IPS-NIHi7 (cell line): ENCODE measurements around the gene CBARP.
"Not testable (repeated sequence)": the region's sequence is repeated elsewhere in the genome, so short reads cannot be mapped to it uniquely, and the experiment has no call there.

Experiments used
- DNase-seq: peaks from one replicate; pipeline ENCODE4 v3.0.0; 2012; ENCODE audit warnings: mixed read lengths; ENCODE audit errors: extremely low spot score

Gene CBARP

GRCh38 chr19:1252821-1253513, 15.2 kb upstream of the CBARP start:
- no peak for DNase-seq

GRCh38 chr19:1252221-1252820, 14.5 kb upstream of the CBARP start:
- no peak for DNase-seq

- no peak for DNase-seq
Measured at GRCh38 chr19:1251330-1252220, 13.8 kb upstream of the CBARP start.

- DNase-seq: peak; percentile 51
Measured at GRCh38 chr19:1250437-1251260, 12.8 kb upstream of the CBARP start.

- DNase-seq: no peak
Measured at GRCh38 chr19:1249990-1250436, 12.2 kb upstream of the CBARP start.

- DNase-seq: peak; percentile 83
Measured at GRCh38 chr19:1249298-1249989, 11.6 kb upstream of the CBARP start.

GRCh38 chr19:1248786-1249297, 11.0 kb upstream of the CBARP start:
- DNase-seq: peak; percentile 43

GRCh38 chr19:1248139-1248785, 10.5 kb upstream of the CBARP start, which contains the start of gene MIDN:
Gene MIDN, plus strand, starts transcription at chr19:1248583. Its CDS starts 1,714 bp downstream, at chr19:1250297.
- DNase-seq: peak; percentile 63

- no peak for DNase-seq
Measured at GRCh38 chr19:1247748-1248138, 9.9 kb upstream of the CBARP start.

- not testable (repeated sequence) for DNase-seq
Measured at GRCh38 chr19:1246265-1247087, 8.7 kb upstream of the CBARP start.

GRCh38 chr19:1245494-1246264, 7.9 kb upstream of the CBARP start:
- DNase-seq: no peak

- no peak for DNase-seq
Measured at GRCh38 chr19:1244693-1245451, 7.1 kb upstream of the CBARP start.

GRCh38 chr19:1243768-1244692, 6.2 kb upstream of the CBARP start:
- DNase-seq: peak; percentile 84

GRCh38 chr19:1241417-1242095, 3.8 kb upstream of the CBARP start, which contains the start of gene ATP5F1D:
Gene ATP5F1D, plus strand, starts transcription at chr19:1241751. Its CDS starts 100 bp downstream, at chr19:1241851.
- peak; percentile 86 for DNase-seq

GRCh38 chr19:1240925-1241324, 3.1 kb upstream of the CBARP start:
- DNase-seq: no peak
